Stimulated activated naive CD4-positive, alpha-beta T cell (primary cell): Measurements from ENCODE around the gene ANO9.
"Not testable (repeated sequence)": the region's sequence is repeated elsewhere in the genome, so short reads cannot be mapped to it uniquely, and the experiment has no call there.

Experiments used
- DNase-seq, 6 experiments: peaks; one replicate each; lab custom pipeline; 2025; lab: John Stamatoyannopoulos, UW

ANO9 gene

GRCh38 chr11:401196-401595 is 40.6 kb downstream of the ANO9 start:
- DNase-seq, result not testable (repeated sequence)

GRCh38 chr11:400241-400689 is 41.5 kb downstream of the ANO9 start:
- DNase-seq, result no peak

- no peak for DNase-seq
Observed at GRCh38 chr11:399731-400211, 42.0 kb downstream of the ANO9 start.

GRCh38 chr11:398826-399225 is 43.0 kb downstream of the ANO9 start:
- no peak for DNase-seq

GRCh38 chr11:396948-397548 is 44.8 kb downstream of the ANO9 start:
- peak in 3 of 6 experiments; percentile 23 to 43 (median 40) for DNase-seq

- DNase-seq, result no peak
Observed at GRCh38 chr11:396511-396947, 45.3 kb downstream of the ANO9 start.

DNA sequence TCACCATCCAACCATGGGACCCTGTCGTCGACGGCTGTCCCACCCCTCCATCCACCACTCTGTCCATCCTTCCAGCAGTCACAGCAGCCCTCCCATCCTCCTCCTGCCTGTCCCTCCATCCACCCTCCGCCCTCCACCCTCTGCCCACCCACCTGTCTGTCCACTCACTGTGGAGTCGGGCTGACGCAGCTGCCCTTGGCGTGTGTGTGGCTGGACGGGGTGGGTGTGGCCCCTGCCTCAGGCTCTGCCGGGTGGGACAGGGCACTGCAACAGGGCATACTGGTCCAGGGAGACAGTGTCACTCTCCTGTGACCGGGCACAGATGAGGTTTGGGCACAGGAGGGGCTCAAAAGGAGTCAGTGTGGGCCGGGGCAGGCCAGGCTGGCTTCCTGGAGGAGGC is 45.9 kb downstream of the ANO9 start:
- DNase-seq, result no peak

DNA sequence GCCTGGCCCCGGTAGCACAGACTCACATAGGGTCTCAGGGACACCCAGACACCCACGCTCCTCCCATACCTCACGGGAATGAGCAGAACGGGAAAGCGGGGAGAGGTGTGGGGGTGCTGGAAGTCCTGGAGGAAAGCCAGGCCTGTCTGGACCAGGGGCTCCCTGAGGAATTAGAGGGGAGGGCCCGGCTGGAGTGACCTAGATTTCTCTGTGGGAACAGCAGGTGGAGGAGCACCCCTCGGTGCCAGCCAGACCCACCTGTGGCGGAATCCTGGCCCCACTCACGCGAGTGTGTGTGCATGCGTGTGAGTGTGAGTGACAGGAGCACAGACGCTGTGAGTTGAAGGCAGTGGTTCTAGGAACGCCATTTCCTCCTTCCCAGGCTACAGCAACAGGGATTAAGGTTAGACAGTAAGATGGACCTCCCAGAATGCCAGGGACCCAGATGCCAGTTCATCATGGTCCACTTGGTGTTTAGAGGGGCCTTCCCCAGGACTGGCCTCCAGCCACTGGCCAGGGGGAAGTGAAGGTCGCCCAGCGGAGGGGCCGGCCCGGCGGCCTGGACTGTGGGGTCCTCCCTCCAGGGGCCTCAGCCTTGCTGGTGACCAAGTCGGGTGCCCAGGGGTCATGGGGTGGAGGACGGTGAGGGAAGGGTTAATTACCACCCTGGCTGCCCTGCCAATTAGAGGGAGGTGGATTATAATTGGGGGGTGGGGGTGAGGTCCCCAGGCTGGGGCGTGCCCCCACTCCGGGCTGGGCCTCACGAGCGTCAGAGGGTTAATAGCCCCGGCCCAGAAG is 46.8 kb downstream of the ANO9 start:
- no peak for DNase-seq

DNA sequence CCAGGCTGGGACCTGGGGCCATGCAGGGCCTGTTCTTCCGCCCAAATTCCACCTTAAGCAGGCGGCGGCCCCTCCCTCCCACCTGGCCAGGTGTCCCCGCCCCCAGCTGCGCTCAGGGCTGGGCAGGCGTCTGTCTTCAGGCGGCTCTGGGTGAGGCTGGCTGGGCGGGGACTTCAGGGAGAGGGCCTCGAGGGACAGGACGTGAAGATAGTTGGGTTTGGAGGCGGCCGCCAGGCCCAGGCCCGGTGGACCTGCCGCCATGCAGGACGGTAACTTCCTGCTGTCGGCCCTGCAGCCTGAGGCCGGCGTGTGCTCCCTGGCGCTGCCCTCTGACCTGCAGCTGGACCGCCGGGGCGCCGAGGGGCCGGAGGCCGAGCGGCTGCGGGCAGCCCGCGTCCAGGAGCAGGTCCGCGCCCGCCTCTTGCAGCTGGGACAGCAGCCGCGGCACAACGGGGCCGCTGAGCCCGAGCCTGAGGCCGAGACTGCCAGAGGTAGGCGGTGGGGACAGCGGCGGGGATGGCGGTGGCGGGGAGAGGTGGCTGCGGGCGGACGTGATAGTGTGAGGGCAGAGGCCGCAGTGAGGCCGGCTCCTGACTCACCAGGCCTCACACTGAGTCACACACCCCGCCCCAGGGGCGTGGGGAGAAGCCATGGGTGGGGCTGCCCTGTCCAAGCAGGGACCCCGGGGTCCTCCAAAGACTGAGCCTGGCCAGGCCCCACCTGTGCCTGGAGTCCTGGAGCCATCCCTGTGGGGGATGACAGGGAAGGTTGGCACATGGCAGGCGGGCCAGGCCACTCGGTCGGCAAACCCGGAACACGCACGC is 47.6 kb downstream of the ANO9 start, which contains the start of gene PKP3:
PKP3 (plus strand) TSS at position 176 of the 824 bp plus-strand sequence; CDS start at position 260, 84 bp downstream.
- DNase-seq, result no peak

DNA sequence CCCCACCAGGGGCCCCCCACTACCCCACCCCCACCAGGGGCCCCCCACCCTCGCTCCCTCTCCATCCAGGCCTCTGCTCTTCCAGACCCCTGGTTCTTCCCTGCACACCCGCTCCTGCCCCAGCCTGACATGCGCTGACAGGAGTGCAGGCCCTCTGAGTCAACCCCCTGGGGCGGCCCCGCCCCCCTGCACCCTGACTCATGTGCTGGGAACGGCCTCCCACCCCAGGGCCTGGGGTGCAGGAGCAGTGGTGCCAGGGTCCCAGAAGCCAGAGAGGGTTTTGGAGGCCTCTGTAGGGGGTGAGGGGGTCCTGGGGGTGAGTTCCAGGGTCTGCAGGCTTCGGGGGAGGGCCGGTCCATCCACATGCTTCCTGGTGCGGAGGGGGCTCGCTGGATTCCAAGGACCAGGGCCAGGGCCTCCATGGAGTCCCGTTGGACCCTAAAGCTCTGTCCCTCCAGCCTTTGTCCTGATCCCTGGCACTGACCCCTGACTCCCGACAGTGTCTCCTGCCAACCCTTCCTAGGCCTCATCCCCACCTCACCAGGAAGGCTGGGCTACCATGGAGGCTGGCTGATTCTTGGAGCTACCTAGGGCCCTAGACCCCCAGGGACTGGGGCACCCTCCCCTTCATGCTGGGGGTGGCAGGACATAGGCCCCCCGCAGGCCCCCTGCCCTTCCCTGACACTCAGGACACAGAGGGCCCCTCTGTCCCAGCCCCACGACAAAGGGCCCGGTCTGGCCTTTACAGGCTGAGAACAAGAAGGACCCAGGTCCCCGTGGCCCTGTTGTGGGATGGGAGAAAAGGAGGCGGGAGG is 48.4 kb downstream of the ANO9 start:
- no peak for DNase-seq

DNA sequence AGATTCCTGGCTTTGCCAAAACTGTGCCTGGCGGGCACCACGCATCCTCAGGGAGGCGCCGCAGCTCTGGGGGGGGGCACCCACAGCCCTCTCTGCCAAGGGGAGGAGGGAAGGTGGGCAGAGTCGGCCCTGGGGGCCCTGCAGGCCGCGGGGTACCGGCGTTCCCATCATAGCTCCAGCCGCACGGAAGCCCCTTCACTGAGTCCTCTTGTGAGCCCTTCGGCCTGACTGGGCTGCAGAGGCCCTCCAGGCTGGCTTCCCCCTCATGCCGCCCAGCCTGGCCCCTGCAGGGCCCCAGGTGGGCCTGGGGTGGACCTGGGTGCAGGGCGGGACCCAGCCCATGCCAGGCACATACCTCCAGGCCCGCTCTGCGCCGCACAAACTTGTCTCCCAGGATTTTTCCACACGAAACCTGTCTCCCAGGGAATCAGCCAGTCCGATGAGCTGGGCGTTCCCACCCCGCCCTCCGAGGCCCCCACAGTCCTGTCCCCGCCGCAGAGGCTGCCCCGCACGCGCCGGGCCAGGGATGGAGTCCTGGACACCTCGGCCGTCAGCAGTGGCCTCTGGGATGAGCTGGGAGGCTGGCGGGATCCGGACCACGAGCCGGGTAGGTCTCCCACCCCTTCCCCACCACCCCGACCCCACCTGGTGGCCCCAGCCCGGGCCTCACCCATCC is 49.6 kb downstream of the ANO9 start:
- DNase-seq, result no peak

DNA sequence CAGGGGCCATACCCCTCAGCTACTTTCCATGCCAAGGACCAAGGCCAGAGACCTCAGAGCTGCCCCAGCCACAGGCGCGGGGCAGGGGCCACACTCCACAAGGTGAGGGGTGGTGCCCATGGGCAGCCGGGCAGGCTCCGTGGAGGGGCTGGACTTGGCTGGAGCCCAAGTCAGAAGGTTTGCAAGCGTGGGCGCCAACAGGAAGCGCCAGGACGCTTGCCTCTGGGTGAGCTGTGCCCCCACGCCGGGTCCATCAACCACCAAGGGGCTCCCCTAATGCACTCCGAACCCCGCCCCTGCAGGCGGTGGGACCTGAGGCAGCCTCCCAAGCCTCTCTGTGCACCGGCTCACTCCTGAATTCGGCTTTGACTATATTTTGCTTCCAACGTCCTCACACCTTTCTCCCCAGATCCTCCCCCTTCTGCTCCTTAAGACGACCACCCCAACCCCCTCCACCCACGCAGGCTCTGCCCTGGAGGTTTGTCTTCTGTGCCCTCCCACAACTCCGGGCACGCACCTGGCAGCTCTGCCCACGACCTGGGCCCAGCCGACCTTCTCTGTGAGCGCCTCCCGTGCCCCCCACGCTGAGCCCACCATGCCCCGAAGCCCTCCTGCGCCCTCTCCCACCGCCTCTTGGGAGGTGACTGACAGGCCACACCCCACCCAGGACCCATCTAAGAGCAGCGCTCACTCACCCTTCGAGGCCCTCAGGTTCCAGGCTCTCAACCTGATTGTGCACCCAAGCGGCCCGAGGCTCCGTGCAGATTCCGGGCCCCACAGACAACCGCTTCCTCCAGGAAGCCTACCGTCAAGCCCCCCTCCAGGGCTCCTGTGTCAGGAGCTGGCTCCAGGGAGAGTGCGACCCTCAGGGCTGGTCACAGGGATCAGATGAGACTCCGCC is 50.4 kb downstream of the ANO9 start:
- DNase-seq, result no peak

DNA sequence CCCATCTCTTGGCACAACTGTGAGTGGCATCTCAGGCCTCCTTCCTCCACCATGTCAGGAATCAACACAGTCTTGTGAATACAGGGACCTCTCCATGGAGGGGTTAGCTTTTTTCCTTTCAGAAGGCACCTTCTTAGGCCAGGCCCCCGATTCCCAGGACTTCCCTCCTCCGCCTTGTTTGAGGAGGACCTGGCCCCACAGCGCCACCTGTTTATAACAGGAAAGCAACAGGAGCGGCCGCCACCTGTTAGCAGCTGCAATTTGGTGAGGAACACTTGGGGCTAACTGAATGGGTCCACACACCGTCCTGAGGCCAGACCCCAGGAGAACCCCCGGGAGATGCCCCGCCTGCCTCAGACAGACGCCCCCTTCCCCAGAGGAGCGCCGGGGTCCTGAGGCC is 51.6 kb downstream of the ANO9 start:
- no peak for DNase-seq

DNA sequence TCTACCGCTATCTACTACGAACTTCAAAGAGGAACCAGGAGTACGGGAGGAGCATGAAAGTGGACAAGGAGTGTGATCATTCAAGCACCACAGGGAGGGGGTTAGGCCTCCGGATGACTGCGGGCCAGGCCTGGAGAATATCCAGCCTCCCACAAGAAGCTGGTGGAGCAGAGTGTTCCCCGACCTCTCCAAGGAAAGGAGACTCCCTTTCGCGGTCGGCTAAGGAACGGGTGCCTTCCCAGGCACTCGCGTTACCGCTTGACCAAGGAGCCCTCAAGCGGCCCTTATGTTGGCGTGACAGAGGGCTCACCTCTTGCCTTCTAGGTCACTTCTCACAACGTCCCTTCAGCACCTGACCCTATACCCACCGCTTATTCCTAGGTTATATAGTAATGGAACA is 52.4 kb downstream of the ANO9 start:
- DNase-seq, result not testable (repeated sequence)

GRCh38 chr11:387193-387793 is 54.5 kb downstream of the ANO9 start:
- DNase-seq, result no peak

DNA sequence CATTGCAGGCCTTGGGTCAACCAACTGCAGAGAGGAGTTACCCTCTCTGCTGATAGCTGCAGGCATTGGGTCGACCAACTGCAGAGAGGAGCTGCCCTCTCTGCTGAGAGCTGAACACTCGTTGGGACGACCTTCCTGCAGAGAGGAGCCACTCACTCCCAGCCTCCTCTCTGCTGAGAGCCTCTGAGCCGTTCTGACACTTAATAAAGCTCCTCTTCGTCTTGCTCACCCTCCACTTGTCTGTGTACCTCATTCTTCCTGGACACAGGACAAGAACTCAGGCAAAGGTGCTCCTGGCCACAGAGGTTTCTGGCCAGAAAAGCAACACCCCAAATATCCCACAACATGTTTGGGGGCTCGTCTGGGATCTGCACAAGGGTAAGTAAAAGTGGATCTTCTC is 55.3 kb downstream of the ANO9 start:
- no peak for DNase-seq

DNA sequence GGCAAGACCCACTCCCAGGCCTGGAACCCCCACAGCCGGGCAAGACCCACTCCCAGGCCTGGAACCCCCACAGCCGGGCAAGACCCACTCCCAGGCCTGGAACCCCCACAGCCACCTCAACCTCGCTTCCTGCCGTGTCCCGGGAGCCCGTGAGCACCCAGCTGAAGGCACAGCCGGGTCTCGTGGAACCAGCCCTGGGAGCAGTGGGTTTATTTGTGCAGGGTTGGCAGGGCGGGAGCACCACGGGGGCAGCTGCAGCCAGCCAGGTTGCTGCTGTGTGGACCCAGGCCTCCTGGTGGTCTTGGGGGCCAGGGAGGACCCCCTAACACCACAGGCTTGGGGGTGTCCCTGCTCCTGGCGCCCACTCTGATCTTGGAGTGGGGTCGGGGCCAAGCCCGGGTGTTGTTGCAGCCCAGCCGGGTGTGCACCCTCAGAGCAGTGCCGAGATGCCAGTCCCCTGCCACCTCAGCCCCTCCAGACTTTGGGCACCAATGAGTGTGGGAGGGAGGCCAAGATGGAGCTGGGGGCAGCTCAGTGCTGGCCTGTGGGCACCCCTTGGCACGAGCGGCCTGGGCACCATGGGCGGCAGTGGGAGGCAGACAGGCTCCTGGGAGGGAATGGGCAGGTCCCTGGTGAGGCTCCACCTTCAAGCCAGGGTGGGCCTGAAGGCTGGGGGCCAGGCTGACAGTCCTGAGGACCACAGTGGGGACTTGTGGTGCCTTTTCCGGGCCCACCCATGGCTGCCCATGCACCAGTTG is 56.0 kb downstream of the ANO9 start:
- no peak for DNase-seq

- DNase-seq, result no peak
Observed at GRCh38 chr11:384511-384910, 57.3 kb downstream of the ANO9 start.

DNA sequence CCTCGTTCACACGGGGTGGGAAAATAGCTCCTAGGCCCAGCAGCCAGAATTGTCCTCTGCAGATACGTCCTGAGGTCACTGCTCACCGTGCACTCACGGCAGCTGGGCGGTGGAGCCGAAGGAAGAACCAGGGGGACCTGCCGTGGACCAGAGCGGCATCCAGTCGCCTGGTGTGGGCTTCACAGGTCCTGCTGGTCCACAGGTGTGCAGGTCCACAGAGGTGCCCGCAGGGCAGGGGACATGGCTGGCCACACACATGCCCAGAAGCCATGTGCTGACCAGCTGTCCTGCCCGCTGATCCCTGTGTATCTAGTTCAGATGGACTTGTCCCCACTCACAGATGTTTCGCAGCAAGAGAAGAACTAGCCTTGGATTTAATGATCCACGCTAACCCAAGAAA is 58.4 kb downstream of the ANO9 start:
- DNase-seq, result no peak
